ENCODE results near the gene SLC25A1.

- TF ChIP-seq, protein P1, sequence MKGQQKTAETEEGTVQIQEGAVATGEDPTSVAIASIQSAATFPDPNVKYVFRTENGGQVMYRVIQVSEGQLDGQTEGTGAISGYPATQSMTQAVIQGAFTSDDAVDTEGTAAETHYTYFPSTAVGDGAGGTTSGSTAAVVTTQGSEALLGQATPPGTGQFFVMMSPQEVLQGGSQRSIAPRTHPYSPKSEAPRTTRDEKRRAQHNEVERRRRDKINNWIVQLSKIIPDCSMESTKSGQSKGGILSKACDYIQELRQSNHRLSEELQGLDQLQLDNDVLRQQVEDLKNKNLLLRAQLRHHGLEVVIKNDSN (CRISPR knock-in tag; IDR thresholded peaks at IDR 0.05) = no peak
- TF ChIP-seq MAX (CRISPR knock-in tag; IDR thresholded peaks at IDR 0.05) (no peak), SOX15 (CRISPR knock-in tag; IDR thresholded peaks at IDR 0.05) (no peak), MLX (CRISPR knock-in tag; IDR thresholded peaks at IDR 0.05) (no peak), FOXP1 (CRISPR knock-in tag; IDR thresholded peaks at IDR 0.05; ENCODE audit: borderline replicate concordance) (no peak)
- TF ChIP-seq, protein P2, sequence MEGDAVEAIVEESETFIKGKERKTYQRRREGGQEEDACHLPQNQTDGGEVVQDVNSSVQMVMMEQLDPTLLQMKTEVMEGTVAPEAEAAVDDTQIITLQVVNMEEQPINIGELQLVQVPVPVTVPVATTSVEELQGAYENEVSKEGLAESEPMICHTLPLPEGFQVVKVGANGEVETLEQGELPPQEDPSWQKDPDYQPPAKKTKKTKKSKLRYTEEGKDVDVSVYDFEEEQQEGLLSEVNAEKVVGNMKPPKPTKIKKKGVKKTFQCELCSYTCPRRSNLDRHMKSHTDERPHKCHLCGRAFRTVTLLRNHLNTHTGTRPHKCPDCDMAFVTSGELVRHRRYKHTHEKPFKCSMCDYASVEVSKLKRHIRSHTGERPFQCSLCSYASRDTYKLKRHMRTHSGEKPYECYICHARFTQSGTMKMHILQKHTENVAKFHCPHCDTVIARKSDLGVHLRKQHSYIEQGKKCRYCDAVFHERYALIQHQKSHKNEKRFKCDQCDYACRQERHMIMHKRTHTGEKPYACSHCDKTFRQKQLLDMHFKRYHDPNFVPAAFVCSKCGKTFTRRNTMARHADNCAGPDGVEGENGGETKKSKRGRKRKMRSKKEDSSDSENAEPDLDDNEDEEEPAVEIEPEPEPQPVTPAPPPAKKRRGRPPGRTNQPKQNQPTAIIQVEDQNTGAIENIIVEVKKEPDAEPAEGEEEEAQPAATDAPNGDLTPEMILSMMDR (IDR thresholded peaks at IDR 0.05) = no peak
- TF ChIP-seq, protein P3, sequence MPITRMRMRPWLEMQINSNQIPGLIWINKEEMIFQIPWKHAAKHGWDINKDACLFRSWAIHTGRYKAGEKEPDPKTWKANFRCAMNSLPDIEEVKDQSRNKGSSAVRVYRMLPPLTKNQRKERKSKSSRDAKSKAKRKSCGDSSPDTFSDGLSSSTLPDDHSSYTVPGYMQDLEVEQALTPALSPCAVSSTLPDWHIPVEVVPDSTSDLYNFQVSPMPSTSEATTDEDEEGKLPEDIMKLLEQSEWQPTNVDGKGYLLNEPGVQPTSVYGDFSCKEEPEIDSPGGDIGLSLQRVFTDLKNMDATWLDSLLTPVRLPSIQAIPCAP (CRISPR knock-in tag; IDR thresholded peaks at IDR 0.05) = no peak
- TF ChIP-seq, protein P4, sequence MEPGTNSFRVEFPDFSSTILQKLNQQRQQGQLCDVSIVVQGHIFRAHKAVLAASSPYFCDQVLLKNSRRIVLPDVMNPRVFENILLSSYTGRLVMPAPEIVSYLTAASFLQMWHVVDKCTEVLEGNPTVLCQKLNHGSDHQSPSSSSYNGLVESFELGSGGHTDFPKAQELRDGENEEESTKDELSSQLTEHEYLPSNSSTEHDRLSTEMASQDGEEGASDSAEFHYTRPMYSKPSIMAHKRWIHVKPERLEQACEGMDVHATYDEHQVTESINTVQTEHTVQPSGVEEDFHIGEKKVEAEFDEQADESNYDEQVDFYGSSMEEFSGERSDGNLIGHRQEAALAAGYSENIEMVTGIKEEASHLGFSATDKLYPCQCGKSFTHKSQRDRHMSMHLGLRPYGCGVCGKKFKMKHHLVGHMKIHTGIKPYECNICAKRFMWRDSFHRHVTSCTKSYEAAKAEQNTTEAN (CRISPR knock-in tag; IDR thresholded peaks at IDR 0.05) = no peak
- TF ChIP-seq, protein P5, sequence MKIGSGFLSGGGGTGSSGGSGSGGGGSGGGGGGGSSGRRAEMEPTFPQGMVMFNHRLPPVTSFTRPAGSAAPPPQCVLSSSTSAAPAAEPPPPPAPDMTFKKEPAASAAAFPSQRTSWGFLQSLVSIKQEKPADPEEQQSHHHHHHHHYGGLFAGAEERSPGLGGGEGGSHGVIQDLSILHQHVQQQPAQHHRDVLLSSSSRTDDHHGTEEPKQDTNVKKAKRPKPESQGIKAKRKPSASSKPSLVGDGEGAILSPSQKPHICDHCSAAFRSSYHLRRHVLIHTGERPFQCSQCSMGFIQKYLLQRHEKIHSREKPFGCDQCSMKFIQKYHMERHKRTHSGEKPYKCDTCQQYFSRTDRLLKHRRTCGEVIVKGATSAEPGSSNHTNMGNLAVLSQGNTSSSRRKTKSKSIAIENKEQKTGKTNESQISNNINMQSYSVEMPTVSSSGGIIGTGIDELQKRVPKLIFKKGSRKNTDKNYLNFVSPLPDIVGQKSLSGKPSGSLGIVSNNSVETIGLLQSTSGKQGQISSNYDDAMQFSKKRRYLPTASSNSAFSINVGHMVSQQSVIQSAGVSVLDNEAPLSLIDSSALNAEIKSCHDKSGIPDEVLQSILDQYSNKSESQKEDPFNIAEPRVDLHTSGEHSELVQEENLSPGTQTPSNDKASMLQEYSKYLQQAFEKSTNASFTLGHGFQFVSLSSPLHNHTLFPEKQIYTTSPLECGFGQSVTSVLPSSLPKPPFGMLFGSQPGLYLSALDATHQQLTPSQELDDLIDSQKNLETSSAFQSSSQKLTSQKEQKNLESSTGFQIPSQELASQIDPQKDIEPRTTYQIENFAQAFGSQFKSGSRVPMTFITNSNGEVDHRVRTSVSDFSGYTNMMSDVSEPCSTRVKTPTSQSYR (CRISPR knock-in tag; IDR thresholded peaks at IDR 0.05) = no peak
- TF ChIP-seq, protein P6, sequence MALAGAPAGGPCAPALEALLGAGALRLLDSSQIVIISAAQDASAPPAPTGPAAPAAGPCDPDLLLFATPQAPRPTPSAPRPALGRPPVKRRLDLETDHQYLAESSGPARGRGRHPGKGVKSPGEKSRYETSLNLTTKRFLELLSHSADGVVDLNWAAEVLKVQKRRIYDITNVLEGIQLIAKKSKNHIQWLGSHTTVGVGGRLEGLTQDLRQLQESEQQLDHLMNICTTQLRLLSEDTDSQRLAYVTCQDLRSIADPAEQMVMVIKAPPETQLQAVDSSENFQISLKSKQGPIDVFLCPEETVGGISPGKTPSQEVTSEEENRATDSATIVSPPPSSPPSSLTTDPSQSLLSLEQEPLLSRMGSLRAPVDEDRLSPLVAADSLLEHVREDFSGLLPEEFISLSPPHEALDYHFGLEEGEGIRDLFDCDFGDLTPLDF (CRISPR knock-in tag; IDR thresholded peaks at IDR 0.05) = no peak
- TF ChIP-seq, protein P7, sequence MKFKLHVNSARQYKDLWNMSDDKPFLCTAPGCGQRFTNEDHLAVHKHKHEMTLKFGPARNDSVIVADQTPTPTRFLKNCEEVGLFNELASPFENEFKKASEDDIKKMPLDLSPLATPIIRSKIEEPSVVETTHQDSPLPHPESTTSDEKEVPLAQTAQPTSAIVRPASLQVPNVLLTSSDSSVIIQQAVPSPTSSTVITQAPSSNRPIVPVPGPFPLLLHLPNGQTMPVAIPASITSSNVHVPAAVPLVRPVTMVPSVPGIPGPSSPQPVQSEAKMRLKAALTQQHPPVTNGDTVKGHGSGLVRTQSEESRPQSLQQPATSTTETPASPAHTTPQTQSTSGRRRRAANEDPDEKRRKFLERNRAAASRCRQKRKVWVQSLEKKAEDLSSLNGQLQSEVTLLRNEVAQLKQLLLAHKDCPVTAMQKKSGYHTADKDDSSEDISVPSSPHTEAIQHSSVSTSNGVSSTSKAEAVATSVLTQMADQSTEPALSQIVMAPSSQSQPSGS (CRISPR knock-in tag; IDR thresholded peaks at IDR 0.05; ENCODE audit: borderline replicate concordance, low read depth) = no peak
These were observed 3.4 kb upstream of the SLC25A1 start for GRCh38 chr22:19181786-19182471.
